ENCODE data around the gene CTNND2.
A peak's percentile ranks its signal among the peaks of the same experiment; 100 is the strongest.

The CTNND2 gene

DNA sequence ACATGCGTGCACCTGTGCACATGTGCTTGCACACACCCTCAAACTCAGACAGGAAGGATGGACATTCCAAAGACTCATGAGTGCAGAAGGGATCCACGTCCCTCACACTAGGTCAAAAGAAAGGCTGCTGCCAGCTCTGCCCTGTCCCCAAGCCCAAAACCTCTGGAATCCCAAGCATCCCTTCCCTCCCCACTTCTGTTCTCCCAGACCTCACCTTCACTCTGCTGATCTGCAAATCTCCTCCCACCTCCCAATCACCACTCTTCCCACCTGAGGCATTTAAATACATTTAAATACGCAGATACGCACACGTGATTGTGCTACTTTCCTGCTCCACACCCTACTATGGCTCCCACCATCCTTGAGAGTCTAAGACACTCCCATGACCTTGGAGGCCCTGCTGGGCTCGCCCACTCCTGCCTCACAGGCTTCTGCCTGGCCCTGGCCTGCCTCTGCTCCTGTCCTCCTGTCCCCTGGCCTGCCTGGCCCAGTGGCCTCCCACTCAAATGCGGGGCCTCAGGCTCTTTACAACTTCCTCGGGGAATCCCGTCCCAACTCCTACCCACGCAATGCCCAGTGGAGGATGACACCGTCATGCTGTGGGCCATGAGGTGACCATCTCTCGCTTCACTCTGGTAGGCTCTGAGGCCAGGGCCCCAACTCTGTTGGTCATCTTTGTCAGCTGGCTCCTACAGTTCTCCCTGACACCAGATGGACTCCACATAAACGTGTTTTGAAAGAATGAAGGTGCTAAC lies 664.8 kb downstream of the CTNND2 start:
- no peak for DNase-seq

DNA sequence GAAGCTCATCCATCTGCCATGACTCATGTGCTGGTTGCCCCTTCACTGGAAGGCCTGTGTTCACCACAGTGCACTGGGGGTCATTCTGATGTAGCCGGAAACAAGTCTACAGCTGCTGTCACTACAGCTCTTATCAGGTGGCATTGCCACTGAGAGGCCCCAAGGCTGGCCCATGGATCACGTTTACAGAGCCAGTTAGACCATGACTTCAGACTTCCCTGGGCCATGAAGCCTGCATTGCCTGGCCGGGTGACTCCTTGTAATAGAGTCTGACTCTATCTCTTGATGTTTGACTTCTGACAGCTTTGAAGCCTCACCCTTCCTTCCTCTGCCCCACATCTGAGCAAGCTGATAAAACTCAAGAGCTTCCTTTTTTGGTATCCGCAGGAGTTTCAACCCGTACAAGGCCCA lies 669.7 kb downstream of the CTNND2 start:
- DNase-seq = peak in 2 of 6 experiments; percentile 4 to 23

DNA sequence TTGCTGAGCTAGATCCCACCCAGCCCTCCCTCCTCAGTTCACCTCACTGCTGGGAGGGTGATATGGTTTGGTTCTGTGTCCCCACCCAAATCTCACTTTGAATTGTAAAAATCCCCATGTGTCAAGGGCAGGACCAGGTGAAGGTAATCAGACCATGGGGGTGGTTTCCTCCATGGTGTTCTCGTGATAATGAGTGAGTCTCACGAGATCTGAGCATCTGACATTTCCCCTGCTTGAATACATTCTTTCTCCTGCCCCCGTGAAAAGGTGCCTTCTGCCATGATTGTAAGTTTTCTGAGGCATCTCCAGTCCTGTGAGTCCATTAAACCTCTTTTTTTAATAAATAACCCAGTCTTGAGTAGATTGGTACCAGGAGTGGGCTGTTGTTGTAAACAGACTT lies 673.4 kb downstream of the CTNND2 start:
- no peak for DNase-seq

DNA sequence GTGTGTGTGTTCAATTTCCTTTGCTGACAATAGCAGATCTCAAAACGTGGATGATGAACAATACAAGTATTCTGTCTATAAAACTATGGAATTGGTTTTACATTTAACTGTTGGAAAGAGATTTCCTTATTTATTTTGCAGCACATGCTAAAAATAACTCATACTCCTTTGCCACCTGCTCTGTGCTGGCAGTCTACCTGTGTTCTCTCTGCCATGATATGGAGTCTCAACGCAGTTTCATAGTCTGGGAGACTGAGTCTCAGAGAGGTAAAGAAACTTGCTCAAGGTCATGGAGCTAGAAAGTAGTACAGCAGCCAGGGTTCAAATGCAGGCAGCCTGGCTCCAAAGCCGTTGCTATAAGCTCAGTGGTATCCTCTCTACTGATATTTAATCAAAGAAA lies 677.2 kb downstream of the CTNND2 start:
- DNase-seq = no peak

DNA sequence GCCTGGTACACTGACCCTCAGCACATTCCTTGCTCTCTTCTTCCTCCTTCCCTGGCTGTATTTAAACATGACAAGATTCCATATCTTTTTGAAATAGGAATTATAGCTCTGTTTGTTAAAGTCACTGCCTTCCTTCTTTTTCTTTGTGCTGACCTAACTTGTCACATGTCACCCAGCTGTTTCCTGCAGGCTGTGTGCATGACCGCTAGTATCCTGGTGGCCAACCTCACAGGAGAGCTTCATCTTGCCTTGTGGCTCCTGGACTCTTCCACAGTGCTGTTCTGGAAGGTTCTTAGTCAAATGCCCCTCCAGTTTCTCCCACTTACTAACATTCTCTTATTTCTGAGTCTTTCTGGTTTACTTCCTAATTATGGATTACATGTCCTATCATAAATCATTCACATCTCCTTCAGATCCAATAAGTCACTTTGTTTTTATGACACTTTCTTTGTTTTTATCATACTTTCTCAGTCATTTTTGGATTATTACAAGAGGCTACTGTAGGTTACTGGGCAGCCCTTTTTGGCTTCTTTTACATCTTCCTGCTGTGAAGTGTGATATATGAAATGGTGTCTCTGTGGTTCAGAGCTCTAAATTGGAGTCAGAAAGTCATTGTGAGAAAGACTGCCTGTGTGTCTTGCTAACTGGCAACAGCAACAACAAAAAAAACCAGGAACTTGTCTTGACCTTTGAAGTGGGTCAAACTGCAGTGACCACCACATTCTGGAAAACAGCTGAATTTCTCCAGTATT lies 679.6 kb downstream of the CTNND2 start:
- DNase-seq = no peak

DNA sequence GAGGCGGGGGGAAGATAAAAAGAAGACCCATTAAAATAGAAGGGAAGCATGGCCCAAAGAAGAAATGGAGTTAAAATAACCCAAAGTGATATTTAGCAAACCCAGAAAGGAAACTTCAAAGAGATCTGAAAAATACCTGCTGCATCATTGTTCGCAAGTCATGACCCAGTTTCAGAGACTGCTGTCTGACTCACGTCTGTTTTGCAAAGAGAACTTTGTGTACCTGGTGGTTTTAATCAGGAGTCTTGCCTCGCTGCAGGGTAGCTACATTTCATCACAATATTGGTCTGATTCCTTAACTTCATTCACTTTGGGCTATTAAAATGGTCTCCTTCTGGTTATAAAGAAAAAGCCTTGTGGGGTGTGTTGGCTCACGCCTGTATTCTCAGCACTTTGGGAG lies 682.1 kb downstream of the CTNND2 start:
- no peak for DNase-seq

DNA sequence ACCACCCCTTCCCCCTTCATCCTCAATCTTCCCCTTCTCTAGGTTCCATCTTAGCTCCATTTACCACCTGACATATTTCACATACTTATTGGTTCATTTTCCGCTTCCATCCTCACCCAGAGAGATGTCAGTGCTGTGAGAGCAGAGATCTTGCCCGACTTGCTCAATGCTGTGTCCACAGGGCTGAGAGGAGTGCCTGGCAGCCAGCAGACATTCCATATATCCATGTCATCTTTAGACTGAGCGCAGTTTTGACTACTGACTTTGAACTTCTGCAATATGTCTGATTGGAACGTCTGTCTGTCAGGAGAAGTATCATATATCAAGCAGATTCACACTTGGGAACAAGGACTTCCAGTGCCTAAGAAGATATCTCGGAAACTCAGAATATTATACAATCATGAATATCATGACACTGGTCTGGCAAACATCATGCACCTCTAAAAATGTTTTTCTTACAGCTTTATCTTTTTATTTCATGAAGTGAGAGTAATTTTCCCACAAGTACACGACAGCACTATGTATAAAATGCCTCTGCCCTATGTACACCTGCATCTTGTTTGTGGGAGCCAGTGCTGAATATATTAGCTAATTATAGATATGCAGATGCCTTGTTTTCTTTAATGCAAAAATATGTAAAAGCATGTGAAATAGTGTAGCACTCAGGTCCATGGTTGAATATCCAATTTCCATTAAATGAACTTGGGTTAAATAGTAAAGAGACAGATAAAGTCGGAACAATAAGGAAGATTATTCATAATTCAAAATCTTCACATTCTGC lies 689.2 kb downstream of the CTNND2 start:
- no peak for DNase-seq

DNA sequence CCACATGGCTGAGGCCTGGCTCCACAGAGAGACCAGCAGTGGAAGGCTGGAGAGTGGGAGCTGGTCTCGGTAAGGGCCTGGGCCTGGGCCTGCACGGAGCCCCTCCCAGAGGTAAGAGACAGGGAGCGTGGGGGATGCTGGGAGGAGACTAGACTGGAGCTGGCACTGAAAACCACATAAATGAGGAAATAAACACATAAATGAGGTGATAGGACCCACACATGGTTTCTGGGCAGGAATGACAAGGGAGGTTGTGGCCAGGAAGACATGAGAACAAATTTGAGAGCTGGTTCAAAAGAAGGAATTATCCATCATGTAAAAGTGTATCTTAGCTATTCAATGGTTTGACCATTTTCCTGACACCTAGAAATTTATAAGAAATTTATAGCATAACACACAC lies 691.5 kb downstream of the CTNND2 start:
- no peak for DNase-seq

DNA sequence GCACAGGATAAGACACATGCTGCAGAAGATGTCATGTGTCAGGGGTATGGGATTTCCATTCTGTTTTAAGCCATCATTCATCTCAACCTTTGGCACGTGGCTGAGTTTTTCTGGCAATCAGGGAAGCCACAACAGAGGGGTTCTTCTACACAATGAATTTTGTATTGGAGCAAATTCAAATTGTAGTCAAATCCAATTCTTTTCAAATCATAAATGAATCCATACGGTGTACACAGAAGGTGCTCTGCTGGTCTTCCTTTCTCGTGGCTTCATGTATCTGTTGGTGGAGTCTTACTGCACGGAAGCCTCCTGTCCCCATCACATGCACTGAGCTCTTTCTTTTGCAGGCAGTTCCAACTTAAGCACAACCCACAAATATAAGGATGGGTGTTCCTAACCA lies 706.5 kb downstream of the CTNND2 start:
- DNase-seq = no peak

DNA sequence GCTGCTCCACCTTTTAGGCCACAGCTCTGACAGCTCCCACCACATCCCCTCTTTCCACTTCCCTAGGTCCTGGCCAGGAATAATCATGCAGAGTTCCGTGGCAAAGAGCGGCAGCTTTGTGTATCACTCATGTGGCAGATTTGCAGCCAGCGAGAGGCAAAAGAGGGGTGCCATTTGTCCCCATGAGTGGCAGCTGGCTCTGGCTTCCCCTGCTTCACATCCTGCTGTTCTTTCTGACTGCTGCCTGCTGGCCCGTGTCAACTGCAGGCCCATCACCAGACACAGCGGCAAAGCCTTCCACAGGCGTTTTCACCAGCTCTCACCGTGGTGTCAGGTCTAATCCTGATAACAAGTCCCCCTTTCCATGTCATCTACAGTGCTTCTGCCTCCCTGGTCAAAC lies 712.6 kb downstream of the CTNND2 start:
- DNase-seq = no peak

DNA sequence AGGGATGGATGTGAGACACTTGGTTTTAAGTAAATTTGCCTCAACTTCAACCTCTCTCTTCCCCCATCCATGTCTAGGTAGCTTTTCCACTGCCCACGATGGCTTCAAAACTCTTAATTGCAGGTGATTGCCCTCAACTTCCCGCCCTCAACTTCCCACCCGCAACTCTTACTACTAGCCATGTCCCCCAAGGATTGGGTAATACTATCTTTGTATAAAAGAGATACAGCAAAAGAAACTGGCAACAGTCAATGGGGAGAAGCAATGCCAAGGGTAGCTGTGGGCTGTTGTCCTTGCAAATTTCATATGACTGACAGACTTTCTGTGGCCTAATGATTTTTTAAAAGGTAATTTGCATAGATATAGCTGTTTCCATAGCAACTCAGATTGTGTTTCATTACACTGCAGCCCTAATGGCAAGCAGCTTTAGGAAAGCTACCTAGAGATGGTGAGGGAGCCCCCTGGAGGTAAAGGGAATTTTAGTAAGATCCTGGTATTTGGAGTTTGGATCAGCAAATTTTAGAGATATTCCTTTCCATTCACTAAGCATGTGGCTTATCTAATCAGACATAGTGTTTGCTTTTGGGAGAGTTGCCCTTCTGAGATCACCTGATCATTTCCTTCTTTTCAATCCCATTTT lies 721.7 kb downstream of the CTNND2 start:
- DNase-seq = no peak

DNA sequence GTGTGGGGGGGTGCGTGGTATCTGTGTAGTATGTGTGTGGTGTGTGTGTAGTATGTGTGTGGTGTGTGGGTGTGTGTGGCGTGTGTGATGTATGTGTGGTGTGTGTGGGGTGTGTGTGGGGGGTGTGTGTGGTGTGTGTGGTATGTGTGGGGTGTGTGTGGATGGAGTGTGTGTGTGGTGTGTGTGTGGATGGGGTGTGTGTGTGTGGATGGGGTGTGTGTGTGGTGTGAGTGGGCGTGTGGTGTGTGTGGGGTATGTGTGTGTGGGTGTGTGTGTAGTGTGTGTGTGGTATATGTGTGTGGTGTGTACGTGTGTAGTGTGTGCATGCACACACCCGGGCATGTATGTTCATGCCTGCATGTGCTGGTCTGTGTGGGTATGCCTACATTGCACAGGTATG lies 722.3 kb downstream of the CTNND2 start:
- DNase-seq = no peak

DNA sequence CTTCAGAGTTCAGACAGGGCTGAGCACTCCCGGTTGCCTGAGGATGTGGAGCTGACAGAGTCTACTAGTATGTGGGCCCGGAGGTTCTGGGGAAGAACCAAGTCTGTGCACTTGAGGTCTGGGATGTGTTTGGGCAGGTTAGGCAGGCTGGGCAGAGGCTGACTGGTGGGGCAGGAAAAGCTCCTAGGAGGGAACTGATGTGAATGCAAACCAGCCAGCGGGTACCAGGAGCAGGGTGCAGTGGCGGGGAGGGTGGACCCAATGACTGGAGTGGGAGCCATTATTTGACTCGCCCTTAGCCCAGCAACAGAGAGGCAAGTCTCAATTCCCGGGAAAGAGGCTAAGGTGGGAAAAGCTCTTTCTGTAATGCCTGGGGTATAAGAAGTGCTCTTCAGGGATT lies 723.4 kb downstream of the CTNND2 start:
- no peak for DNase-seq

DNA sequence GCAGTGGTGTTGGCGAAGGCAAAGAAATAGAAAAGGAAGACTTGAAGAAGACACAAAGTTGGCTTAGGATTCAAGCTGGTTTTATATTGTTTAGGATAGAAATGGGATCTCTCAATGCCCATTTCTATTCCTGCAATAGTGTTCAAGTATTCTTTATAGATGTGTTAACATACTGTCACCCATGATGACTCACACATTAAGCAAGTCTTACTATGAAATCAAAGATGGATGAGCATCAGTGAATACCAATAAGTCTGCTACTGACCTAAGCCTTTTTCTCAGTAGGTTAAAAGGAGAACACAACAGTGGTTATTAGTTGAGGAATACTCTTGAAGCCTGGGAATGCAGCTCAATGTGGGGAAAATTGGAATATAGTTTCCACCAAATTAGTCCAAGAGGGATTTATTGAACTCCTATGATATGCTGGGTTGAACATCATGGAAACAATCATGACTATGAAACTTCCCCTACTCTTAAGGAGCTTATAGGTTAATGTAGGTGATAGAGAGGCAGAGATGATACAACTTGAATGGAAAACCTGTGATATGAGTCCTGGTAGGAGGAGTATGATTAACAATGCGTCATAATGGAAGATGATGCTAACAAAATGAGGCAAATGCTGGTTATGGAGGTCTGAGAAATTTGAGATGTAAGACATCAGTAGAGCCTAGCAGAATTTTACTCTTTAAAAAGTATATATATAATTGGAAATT lies 726.1 kb downstream of the CTNND2 start:
- no peak for DNase-seq

DNA sequence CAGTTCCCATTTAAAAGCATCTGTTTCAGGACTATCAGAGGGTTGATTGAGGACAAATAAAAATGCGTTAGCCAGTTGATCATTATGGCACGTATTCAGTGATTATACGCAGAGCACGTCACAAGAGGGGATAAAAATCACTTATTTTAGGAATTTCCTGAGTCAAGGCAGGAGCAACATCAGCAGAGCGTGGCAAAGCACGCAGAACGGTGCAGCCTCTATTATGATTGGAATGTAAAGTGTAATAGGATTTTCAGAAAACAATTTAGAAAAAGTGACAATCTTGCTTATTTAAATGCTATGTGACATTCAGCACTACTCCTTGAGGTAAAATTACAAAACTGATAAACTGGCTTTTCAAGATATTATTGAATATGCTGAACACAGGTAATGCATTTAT lies 729.7 kb downstream of the CTNND2 start:
- DNase-seq = no peak

DNA sequence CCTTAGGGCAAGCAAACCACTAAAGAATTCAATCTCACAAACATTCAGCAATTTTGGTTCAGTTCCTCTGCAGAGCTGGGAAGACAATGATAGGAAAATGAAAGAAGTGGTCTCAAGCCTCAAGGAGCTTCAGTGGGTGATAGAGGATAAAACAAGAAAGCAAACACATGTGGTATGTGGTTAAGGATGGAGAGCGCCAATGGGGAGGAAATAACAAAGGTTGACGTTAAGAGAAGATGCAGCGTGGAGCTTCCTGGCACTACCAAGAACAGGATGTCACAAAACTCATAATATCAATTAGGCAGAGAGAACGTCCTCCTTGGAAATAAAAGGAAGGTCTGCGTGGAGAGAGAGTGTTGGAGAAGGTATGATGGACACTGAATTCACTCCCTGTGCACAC lies 731.8 kb downstream of the CTNND2 start:
- no peak for DNase-seq

DNA sequence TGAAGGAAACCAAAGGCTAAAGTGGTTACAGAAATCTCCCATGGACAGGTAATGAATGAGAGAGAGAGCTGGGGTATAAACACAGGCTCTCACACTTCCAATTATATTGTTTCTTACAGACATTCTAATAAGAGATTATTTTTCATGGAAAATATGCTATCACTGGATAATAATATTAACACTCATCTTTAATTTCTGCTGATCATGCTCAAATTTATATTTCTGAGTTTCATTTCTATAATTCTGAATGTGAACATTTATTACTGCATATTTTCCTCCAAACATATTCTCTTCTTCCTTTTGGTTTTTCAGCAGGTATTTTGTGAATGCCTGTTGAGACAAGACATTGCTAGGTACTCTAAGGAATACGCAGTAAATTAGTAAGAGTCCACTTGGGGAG lies 733.0 kb downstream of the CTNND2 start:
- DNase-seq = no peak

DNA sequence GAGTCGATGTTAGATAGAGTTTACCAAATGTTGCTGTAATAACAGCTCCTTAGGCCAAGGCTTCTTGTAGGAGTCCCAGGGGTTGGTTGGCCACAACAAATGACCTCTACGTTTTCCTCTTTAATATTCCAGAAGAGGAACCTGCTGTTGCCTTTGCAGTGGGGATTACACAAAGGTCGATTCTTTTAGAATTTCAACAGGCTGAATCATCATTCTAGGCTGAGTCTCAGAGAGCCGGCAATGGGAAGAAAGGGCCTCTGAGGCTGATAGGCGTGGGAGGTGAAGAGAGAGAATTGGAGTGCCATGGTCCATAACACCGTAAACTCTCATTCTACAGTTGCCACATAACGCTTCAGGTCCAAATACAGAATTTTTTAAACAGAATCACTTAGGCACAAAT lies 737.3 kb downstream of the CTNND2 start:
- DNase-seq = no peak

DNA sequence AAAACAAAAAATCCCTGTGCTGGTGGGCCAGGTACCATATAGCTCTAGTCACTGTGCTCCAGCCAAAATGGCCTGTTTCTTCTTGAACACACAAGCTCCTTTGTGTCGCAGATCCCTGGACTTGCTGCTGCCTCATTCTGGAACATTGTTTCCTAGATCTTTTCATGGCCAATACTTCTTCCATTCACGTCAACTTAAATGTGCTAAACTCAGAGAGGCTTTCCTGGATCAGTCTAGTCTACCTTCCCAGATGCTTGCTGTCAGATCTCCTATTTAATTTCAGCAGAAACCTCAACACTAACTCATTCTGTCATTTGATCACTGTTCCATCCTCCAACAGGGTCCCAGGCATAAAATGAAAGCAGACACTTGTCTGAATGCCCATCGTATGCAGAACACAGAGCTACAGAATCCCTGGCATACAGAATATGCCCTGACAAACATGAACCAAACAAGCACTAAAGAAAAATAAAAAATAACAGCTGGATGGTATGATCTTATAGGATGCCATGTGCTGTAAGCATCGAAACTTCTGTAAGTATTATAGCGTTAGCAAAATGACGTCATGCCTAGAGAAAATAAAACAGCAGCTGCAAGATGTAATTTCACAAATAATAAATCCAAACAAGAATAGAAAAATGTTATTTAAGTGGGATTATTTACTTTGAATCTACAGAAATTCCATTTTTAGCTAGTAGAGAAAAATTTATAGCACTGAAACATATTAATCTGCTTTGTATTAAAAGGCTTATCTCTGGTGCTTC lies 739.5 kb downstream of the CTNND2 start:
- DNase-seq = no peak

DNA sequence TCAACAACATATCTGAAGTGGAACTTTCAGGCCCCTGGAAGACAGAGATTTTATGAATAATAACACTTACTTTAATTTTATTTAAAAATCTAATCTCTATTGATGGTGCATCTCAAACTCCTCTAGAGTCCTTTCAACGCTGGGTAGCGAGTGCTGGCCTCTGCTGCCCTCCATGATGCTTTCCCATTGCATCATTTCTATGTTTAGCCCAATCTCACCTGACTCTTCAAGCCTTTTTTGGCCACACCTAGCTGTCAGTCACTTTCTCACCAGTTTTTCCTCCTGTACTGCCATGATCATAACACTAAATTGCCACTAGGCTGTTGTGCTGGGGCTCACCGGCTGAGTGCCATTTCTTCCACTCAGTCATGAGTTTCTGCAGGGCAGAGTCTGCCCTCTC lies 747.1 kb downstream of the CTNND2 start:
- DNase-seq = no peak

DNA sequence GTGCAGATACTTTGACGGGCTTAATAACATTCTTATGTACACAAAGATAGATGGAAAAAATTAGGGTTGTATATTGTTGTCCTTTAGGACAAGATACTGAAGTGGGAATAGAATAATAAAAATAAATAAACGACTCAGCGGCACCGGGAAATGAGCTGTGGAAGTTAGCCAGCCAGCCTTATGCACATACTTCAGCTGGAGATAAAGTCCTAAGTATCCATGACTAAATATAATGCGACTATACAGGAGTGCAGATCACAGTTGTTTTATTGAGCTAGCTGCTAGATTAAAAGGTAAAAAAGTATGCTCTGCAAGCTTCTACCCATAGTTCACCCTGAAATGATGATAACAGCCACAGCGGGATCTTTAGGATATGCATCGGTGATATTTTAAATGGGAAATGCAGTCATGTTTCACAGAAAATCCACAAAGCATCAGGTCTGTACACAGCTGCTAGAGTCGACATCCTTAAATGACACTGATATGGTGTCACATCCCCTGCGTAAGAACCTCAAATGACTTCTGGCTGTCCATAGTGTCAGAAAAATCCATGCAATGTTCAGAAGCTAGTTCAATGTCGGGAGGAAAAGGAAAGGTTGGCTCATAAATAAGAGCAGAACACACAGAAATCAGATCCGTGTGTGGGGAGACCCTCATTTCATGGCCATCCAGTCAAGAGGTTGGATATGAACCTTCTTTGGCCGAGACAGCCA lies 750.4 kb downstream of the CTNND2 start:
- no peak for DNase-seq

All from stimulated activated naive CD4-positive, alpha-beta T cell (primary cell).